PC-3 (cell line): ENCODE measurements around the gene PLA1A.

ENCODE experiments used
- CTCF ChIP-seq: fragments of 300-600 bp; sonication (generic); conservative IDR thresholded peaks from 2 replicates; pipeline ENCODE4 v1.5.1; 2017; ENCODE audit warnings: antibody characterized with exemption, low read depth, mild to moderate bottlenecking, low read length
- EZH2phosphoT487 ChIP-seq: fragments of 300-600 bp; sonication (generic); IDR thresholded peaks from 2 replicates; pipeline ENCODE4 v1.6.1; 2018; ENCODE audit warnings: mild to moderate bottlenecking, antibody characterized with exemption, low read length, borderline replicate concordance

- no peak for TF ChIP-seq CTCF
- no peak for TF ChIP-seq EZH2phosphoT487
These were observed 43.8 kb upstream of the PLA1A start for GRCh38 chr3:119553823-119554415.
